Measurements from ENCODE around the gene RAB3B.
"Not testable (repeated sequence)": the region's sequence is repeated elsewhere in the genome, so short reads cannot be mapped to it uniquely, and the experiment has no call there.

Gene RAB3B

DNA sequence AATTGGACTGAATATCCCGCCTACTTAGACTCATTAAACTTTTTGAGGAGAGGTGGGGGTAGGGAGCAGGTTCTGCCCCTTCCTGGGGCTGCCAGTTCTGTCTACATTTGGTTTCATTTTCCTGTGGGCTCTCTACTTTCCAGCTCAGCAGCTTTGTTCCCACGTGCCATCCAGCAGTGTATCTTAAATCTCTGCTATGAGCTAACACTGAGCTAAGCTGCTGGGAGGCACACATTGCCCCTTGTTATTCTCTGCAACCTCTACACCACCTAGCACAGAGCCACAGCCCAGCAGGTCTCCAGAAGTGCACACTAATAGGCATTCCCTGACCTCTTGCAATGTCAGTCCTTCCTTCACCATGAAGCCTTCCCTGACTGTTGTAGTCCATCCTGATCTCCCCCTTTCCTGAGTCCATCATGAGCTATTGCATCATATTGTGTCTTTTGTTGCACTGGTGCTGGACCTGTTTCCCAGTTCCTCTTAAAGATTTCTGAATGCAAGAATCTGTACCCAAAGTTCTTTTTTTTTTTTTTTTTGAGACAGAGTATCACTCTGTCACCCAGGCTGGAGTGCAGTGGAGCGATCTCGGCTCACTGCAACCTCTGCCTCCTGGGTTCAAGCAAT, 83.3 kb downstream of the RAB3B start:
- TF ChIP-seq, protein P1, sequence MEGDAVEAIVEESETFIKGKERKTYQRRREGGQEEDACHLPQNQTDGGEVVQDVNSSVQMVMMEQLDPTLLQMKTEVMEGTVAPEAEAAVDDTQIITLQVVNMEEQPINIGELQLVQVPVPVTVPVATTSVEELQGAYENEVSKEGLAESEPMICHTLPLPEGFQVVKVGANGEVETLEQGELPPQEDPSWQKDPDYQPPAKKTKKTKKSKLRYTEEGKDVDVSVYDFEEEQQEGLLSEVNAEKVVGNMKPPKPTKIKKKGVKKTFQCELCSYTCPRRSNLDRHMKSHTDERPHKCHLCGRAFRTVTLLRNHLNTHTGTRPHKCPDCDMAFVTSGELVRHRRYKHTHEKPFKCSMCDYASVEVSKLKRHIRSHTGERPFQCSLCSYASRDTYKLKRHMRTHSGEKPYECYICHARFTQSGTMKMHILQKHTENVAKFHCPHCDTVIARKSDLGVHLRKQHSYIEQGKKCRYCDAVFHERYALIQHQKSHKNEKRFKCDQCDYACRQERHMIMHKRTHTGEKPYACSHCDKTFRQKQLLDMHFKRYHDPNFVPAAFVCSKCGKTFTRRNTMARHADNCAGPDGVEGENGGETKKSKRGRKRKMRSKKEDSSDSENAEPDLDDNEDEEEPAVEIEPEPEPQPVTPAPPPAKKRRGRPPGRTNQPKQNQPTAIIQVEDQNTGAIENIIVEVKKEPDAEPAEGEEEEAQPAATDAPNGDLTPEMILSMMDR (IDR thresholded peaks at IDR 0.05; ENCODE audit: insufficient read depth, missing control alignments): no peak
- no peak for FAIRE-seq
- no peak for DNase-seq (ENCODE audit: insufficient read length, low spot score)

DNA sequence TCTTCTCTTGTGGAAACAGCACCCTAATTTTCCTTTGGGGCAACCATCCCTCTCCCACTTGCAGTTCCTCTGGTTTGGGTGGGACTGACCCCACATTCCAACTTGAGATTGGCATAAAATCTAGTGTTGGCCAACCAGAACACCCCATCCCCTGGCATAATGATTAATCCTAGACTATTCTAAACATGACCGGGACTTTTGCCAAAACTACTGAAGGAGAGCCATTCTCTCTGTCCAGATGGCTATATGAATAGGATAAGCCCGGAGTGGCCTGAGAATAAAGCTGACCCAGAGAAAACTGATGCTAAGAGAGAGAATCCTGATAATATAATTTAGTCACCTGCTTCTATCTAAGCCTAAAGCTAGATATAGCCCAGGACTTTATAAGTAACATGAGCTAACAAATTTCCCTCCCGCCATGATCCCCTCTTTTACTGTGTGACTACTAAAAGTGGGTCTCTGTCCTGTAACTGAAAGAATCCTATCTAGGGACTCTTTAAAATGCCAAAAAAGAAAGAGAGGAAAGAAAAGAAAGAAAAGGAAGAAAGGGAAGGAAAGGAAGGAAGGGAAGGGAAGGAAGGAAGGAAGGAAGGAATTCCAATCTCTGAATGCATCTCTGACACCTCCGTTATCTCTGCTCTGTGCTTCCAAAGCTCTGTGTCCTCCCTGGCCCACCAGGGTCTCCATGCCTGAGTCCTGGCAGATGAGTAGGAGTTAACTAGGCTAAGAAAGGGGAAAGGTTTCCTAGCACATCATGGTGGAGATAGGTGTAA, 84.0 kb downstream of the RAB3B start:
- DNase-seq (ENCODE audit: insufficient read length, low spot score): no peak
- TF ChIP-seq, protein P1 (IDR thresholded peaks at IDR 0.05; ENCODE audit: insufficient read depth, missing control alignments): no peak
- FAIRE-seq: no peak

GRCh38 chr1:51902456-51902855, 88.0 kb downstream of the RAB3B start:
- FAIRE-seq (no peak), DNase-seq (ENCODE audit: insufficient read length, low spot score) (no peak)
- TF ChIP-seq, protein P1 (IDR thresholded peaks at IDR 0.05; ENCODE audit: insufficient read depth, missing control alignments): no peak

- FAIRE-seq (no peak), DNase-seq (ENCODE audit: insufficient read length, low spot score) (no peak)
- TF ChIP-seq, protein P1 (IDR thresholded peaks at IDR 0.05; ENCODE audit: insufficient read depth, missing control alignments): no peak
Observed at GRCh38 chr1:51901151-51901550, 89.3 kb downstream of the RAB3B start.

DNA sequence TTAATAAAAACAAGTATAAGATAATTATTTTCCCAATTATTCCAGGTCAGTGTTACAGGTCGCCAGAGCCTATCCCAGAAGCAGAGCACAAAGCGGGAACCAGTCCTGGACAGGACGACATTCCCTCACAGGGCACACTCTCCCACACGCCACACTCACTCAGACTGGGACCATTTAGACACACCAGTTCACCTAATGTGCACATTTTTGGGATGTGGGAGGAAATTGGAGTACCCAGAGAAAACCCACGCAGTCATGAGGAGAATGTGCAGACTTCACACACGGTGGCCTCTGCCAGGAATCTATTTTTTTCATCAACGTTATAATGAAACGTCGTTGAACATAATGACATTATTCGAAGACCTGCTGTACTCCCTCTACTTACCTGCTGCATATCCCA, 91.5 kb downstream of the RAB3B start:
- TF ChIP-seq, protein P1 (IDR thresholded peaks at IDR 0.05; ENCODE audit: insufficient read depth, missing control alignments): no peak
- DNase-seq (ENCODE audit: insufficient read length, low spot score) (no peak), FAIRE-seq (no peak)

- TF ChIP-seq, protein P1 (IDR thresholded peaks at IDR 0.05; ENCODE audit: insufficient read depth, missing control alignments): no peak
- DNase-seq (ENCODE audit: insufficient read length, low spot score) (no peak), FAIRE-seq (no peak)
Observed at GRCh38 chr1:51898090-51898734, 92.3 kb downstream of the RAB3B start.

GRCh38 chr1:51897699-51898031, 92.8 kb downstream of the RAB3B start:
- no peak for FAIRE-seq
- no peak for DNase-seq (ENCODE audit: insufficient read length, low spot score)
- TF ChIP-seq, protein P1 (IDR thresholded peaks at IDR 0.05; ENCODE audit: insufficient read depth, missing control alignments): no peak

DNA sequence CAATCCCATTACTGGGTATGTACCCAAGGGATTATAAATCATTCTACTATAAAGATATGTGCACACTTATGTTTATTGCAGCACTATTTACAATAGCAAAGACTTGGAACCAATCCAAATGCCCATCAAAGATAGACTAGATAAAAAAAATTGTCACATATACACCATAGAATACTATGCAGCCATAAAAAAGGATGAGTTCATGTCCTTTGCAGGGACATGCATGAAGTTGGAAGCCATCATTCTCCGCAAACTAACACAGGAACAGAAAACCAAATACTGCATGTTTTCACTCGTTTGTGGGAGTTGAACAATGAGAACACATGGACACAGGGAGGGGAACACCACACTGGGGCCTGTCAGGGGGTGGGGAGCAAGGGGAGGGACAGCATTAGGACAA, 95.8 kb downstream of the RAB3B start:
- DNase-seq (ENCODE audit: insufficient read length, low spot score); FAIRE-seq: not testable (repeated sequence)
